Endothelial cell of umbilical vein (primary cell): ENCODE data around the gene ANO4.

Experiments
- EZH2 ChIP-seq: IDR thresholded peaks from 2 replicates; pipeline ENCODE4 v1.6.1; 2012; ENCODE audit warnings: borderline replicate concordance, low read depth, mild to moderate bottlenecking, moderate library complexity, low read length, inconsistent platforms; ENCODE audit not compliant: severe bottlenecking
- JUN ChIP-seq: IDR thresholded peaks from 2 replicates; pipeline ENCODE4 v1.6.1; 2011; ENCODE audit warnings: borderline replicate concordance, low read depth; ENCODE audit not compliant: insufficient read length, insufficient read depth
- MAX ChIP-seq: IDR thresholded peaks from 2 replicates; pipeline ENCODE4 v1.6.1; 2011; ENCODE audit not compliant: insufficient read depth, insufficient read length
- POLR2A ChIP-seq: IDR thresholded peaks from 2 replicates; pipeline ENCODE4 v1.6.1; 2012; ENCODE audit warnings: low read depth, mild to moderate bottlenecking, control low read depth, low read length
- POLR2AphosphoS5 ChIP-seq: IDR thresholded peaks from 2 replicates; pipeline ENCODE4 v1.6.1; 2012; ENCODE audit warnings: low read depth, mild to moderate bottlenecking, control low read depth, low read length, moderate library complexity; ENCODE audit not compliant: insufficient read depth
- TF ChIP-seq, protein P1 (sequence below), 2 donors: IDR thresholded peaks; 1 replicate in 1 of 2; 2 replicates in 1 of 2; pipeline ENCODE4 v1.5.1; 2011; ENCODE audit warnings: low read length in 2 of 2, mild to moderate bottlenecking in 2 of 2, moderate library complexity in 2 of 2, control low read depth in 1 of 2, inconsistent platforms in 1 of 2, low read depth in 1 of 2; ENCODE audit not compliant: insufficient read depth in 1 of 2; ENCODE audit errors: extremely low read depth in 1 of 2

DNA sequence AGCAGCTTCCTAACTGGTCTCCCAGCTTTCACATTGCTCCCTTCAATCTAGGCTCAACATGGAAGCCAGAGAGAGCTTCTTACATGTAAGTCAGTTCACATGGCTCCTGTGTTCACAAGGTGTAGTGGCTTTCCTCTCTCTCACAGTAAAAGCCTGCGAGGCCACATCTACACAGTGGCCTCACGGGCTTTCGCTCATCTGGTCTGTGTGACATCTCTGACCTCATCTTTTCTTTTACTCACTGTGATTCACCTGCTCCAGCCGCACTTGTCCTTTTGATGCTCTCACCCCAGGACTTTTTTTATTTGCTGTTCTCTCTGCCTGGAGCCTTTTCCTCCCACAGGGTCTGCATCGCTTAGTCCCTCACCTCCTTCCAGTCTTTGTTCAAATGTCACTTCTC lies 293.3 kb downstream of the ANO4 start:
- TF ChIP-seq POLR2AphosphoS5: no peak
- TF ChIP-seq, protein P1, sequence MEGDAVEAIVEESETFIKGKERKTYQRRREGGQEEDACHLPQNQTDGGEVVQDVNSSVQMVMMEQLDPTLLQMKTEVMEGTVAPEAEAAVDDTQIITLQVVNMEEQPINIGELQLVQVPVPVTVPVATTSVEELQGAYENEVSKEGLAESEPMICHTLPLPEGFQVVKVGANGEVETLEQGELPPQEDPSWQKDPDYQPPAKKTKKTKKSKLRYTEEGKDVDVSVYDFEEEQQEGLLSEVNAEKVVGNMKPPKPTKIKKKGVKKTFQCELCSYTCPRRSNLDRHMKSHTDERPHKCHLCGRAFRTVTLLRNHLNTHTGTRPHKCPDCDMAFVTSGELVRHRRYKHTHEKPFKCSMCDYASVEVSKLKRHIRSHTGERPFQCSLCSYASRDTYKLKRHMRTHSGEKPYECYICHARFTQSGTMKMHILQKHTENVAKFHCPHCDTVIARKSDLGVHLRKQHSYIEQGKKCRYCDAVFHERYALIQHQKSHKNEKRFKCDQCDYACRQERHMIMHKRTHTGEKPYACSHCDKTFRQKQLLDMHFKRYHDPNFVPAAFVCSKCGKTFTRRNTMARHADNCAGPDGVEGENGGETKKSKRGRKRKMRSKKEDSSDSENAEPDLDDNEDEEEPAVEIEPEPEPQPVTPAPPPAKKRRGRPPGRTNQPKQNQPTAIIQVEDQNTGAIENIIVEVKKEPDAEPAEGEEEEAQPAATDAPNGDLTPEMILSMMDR (IDR thresholded peaks at IDR 0.05; ENCODE audit: extremely low read depth in 1 of 2, insufficient read depth in 1 of 2, low read depth in 1 of 2, low read length in 2 of 2): no peak
- no peak for TF ChIP-seq POLR2A
- no peak for TF ChIP-seq EZH2
- TF ChIP-seq JUN: no peak
- no peak for TF ChIP-seq MAX
